ENCODE data around the gene NAA25.

DNA sequence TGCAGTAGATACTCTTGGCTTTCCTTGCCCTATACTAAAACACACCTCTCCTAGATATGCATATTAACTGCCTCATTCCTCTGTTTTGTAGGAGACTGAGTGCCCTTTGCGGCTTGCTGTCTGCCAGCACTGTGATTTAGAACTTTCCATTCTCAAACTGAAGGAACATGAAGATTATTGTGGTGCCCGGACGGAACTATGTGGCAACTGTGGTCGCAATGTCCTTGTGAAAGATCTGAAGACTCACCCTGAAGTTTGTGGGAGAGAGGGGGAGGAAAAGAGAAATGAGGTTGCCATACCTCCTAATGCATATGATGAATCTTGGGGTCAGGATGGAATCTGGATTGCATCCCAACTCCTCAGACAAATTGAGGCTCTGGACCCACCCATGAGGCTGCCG is 32.1 kb upstream of the NAA25 start:
- TF ChIP-seq POLR2A (IDR thresholded peaks at IDR 0.05; ENCODE audit: low read depth, low read length) (no peak), EZH2 (IDR thresholded peaks at IDR 0.05; ENCODE audit: borderline replicate concordance, low read depth, low read length, severe bottlenecking) (no peak), POLR2AphosphoS5 (IDR thresholded peaks at IDR 0.05; ENCODE audit: insufficient read depth, low read depth, low read length) (no peak), MYC (IDR thresholded peaks at IDR 0.05; ENCODE audit: low read depth, low read length) (no peak), JUN (IDR thresholded peaks at IDR 0.05; ENCODE audit: borderline replicate concordance, insufficient read depth, insufficient read length, low read depth) (no peak), GATA2 (IDR thresholded peaks at IDR 0.05; ENCODE audit: insufficient read depth, insufficient read length, low read depth, low read length) (no peak), FOS (IDR thresholded peaks at IDR 0.05; ENCODE audit: borderline replicate concordance, insufficient read depth, low read length) (no peak)
- TF ChIP-seq, protein P1, sequence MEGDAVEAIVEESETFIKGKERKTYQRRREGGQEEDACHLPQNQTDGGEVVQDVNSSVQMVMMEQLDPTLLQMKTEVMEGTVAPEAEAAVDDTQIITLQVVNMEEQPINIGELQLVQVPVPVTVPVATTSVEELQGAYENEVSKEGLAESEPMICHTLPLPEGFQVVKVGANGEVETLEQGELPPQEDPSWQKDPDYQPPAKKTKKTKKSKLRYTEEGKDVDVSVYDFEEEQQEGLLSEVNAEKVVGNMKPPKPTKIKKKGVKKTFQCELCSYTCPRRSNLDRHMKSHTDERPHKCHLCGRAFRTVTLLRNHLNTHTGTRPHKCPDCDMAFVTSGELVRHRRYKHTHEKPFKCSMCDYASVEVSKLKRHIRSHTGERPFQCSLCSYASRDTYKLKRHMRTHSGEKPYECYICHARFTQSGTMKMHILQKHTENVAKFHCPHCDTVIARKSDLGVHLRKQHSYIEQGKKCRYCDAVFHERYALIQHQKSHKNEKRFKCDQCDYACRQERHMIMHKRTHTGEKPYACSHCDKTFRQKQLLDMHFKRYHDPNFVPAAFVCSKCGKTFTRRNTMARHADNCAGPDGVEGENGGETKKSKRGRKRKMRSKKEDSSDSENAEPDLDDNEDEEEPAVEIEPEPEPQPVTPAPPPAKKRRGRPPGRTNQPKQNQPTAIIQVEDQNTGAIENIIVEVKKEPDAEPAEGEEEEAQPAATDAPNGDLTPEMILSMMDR (IDR thresholded peaks at IDR 0.05; ENCODE audit: extremely low read depth in 1 of 2, insufficient read depth in 1 of 2, low read depth in 1 of 2, low read length in 2 of 2) = no peak
- TF ChIP-seq, protein P2, sequence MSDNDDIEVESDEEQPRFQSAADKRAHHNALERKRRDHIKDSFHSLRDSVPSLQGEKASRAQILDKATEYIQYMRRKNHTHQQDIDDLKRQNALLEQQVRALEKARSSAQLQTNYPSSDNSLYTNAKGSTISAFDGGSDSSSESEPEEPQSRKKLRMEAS (IDR thresholded peaks at IDR 0.05; ENCODE audit: insufficient read depth, insufficient read length) = no peak

All from endothelial cell of umbilical vein (primary cell).